ENCODE results near the gene CTNNB1.

CTNNB1 gene

DNA sequence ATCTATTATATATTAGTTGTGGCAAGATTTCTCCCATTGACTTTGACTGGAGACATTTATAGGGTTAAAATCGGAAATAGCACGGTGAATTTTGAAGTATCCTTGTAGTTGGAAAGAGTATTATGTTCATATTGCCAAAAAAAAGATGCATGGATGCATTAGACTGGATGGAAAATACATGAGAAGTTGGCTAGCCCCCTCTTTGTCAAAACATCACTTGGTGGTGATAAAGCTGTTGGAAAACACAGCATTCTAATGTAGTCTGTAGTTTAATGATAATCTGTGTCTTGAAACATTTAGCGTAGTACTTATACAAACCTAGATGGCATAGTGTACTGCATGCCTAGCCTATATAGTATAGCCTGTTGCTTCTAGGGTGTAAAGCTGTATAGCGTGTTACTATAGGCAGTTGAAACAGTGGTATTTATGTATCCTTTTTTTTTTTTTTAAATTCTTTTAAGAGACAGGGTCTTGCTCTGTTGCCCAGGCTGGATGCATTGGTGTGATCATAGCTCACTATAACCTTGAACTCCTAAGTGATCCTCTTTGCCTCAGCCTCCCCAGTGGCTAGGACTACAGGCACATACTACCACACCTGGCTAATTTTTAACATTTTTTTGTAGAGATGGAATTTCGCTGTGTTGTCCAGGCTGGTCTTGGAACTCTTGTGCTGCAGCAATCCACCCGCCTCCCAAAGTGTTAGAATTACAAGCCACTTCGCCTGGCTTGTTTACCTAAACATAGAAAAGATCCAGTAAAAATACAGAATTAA is 21.8 kb downstream of the CTNNB1 start:
- DNase-seq, result no peak

GRCh38 chr3:41222012-41222411 is 22.7 kb downstream of the CTNNB1 start:
- no peak for DNase-seq

- DNase-seq, result no peak
Measured at GRCh38 chr3:41222501-41222900, 23.2 kb downstream of the CTNNB1 start.

DNA sequence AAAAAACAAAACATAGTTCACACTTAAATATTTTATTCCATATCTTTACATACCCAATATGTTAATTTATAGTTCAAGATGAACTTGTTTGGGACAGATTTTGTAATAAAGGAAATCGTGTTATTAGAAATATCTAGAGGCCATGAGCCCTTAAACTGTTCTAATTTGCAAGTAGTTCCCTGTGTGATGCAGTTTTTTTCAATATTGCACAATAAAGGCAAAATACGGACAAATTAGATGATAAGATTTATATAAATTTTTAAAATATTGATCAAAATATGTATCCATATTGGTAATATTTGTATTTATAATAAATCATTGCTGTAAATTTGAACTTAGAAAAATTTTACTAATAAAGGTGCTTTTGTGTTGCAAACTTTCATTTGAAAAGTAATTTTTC is 23.8 kb downstream of the CTNNB1 start:
- no peak for DNase-seq

GRCh38 chr3:41223691-41224090 is 24.4 kb downstream of the CTNNB1 start:
- DNase-seq, result no peak

GRCh38 chr3:41224120-41224806 is 25.0 kb downstream of the CTNNB1 start:
- DNase-seq, result no peak

GRCh38 chr3:41234823-41235721 is 35.8 kb downstream of the CTNNB1 start:
- DNase-seq, result no peak

DNA sequence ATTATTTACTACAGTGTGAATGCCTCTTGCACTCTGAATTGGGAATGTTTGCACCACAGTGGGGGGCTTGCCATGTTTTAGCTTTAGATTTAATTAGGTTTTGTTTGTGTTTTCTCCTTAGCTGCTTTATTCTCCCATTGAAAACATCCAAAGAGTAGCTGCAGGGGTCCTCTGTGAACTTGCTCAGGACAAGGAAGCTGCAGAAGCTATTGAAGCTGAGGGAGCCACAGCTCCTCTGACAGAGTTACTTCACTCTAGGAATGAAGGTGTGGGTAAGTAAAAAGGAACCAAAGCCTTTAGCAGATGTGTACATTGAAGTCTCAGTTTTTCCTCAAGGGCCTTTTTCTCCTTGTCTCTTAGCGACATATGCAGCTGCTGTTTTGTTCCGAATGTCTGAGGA is 36.9 kb downstream of the CTNNB1 start:
- no peak for DNase-seq

DNA sequence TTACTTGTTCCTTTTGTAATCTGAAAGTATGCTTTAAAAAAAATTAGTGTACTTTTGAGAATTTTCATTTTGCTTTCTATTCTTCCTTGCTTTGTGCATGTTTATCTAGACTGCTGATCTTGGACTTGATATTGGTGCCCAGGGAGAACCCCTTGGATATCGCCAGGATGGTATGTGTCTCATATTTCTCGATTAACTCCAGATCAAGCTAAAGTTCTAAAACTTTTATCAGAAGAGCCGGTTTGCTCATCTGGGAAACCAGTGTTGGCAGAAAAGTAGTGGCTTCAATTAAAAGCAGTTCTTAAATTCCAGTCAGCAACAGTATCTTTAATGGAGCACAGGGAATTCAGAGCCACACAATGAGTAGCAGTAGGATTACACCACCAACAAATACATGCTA is 38.6 kb downstream of the CTNNB1 start:
- no peak for DNase-seq

GRCh38 chr3:41239587-41239986 is 40.3 kb downstream of the CTNNB1 start:
- DNase-seq, result no peak

DNA sequence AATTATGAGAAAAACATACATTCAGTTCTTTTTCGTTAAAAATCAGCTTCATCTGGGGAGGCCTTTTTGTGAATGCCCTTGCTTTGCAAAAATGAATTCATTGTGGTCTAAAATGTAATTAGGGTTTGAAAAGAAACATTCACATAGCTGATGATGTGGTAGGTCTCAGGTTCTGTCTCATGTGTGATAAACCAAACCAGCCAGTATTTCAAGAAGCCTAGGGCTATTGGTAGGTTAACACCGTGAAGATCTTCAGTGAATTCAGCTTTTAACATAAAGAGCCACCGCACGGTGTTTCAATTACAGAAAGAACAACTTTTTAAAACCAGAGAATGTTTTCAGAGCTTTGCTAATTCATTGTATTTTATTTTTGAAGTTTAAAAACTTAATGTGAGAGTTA is 41.9 kb downstream of the CTNNB1 start:
- DNase-seq, result no peak

- DNase-seq, result no peak
Measured at GRCh38 chr3:41241800-41242571, 42.7 kb downstream of the CTNNB1 start.

- no peak for DNase-seq
Measured at GRCh38 chr3:41243183-41243582, 43.9 kb downstream of the CTNNB1 start.

DNA sequence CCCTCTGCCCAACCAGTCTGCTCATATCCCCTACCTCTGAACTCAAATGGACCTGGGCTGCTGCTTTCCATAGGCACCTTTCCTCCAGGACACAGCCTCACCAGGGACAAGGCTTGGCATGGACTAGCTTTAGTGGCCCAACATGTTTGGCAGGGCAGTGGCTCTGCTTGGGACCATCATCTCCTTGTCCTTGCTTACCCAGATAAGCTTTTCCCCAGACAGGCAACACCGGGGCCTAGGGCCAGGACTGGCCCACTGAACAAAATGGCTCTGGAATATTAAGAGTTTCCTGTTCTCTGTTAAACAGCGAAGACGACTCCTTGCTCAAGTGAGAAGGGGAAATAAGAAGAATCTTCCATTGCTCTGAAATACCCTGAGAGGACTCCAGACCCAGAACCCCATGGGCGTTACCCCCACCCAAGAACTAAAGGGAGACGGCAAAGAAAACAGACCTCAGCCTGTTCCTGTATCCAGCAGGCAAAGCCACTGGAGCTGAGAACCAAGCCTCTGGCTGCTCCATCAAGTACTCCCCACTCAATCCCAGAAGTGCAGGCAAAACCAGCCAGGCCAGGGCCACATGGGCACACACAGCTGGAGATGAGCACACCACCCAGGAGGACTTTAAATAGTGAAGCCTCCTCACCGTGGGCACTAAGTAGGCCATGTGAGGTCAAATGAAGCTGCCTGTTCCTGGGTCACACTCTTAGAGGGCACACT is 45.5 kb downstream of the CTNNB1 start:
- no peak for DNase-seq

DNA sequence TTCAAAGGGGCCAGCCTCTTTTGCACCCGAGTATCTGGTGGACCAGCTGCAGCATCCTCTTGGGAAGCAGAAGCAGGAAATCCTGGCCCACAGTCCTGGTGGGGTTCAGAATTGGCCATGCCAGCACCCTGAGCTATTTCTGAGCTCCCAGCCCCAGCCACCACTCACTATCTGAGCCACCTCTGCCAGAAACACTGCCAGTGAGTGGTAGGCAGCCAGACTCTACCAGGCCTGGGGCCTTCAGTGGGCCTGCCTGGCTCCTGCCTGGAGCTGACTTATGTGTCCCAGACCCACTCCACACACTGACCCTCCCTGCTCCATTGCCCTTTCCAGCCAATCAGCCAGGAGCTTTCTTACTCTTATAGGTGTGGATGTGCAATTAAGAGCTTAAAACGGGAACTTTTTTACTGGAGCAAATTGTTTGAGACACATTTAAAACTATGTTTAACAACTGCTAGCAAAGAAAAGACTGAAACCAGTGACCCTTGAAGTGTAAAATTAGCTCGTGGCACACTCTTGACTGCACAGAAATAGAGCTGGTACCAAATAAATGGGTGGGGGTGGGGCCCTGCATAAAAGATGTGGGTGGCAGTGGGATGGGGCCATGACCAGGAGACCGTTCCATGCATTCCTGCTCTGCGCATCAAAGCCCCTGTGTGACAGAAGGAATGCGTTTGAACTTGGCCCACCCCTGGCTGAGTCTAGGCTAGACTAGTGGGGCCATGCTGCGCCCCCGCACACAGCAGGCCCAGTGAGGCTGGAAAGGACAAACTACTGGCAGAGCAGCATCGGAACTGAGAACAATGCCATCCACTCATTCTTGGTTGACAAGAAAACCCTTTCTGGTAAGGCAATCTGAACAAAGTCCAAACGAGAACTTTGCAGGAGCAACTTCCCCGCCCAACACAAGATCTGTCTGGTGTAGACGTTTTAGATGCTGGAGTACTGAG is 48.0 kb downstream of the CTNNB1 start:
- no peak for DNase-seq

DNA sequence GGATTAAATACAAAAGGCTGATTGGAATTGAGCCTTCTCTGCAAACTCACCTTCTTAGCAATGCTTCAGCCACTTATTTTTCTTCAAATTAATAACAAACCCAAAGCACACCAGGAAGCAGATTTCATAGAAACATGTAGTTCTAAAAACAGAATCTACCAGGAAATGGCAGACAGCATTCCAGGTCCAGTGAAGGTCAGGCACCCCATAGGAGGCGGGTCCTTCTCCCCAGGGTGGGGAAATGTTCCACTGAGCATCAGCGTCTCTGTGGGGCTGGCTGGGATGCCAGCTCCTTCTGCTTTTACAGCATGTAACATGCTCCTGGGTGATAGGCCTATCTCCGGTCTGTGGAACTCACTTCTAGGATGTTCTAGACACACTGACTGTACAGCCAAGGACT is 49.2 kb downstream of the CTNNB1 start:
- no peak for DNase-seq

DNA sequence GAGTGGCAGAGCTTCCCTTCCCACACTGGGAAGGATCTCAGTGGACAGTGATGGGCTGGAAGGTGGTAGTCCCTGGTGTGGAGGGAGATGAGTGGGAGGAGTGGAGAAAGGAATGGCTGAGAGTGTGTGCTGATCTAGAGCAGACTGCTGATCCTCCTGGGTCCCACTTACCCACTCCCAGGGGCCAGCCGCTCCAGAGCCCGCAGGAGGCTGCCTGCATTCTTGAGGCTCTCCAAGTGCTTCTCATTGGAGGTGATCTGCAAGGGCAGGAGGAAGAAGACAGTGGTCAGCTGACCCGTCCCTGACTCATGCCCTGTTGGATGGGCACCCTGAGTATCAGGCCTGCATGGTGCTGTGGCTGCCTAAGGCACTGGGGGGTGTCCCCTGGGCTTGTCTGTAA is 50.0 kb downstream of the CTNNB1 start:
- no peak for DNase-seq

- DNase-seq, result no peak
Measured at GRCh38 chr3:41250825-41251224, 51.5 kb downstream of the CTNNB1 start.

GRCh38 chr3:41251593-41251992 is 52.3 kb downstream of the CTNNB1 start:
- DNase-seq, result no peak

GRCh38 chr3:41258239-41258800 is 59.0 kb downstream of the CTNNB1 start:
- DNase-seq, result no peak

Data from bone marrow (tissue), 2 donors.